ENCODE data around the gene ZKSCAN3. TPM values are rescaled to one million over a fixed set of nuclear protein-coding genes. Genes with fewer than 3 reads are reported as not detected.
A peak's percentile ranks its signal among the peaks of the same experiment; 100 is the strongest.

ZKSCAN3 gene
- total and polyA plus RNA-seq, 10 of the 15 experiments (the other 5 are each of a cell fraction or from before 2014, with no cell fraction given), result 0.86 to 4.3 (median 3.1) TPM

- TF ChIP-seq SMC3 (IDR thresholded peaks at IDR 0.05; ENCODE audit: borderline replicate concordance, low read length), result no peak
- peak; percentile 61; the same call in 1 of the 2 replicates for TF ChIP-seq CREB1 (IDR thresholded peaks at IDR 0.05; ENCODE audit: low read depth)
- no peak for TF ChIP-seq SPI1 (IDR thresholded peaks at IDR 0.05; ENCODE audit: borderline replicate concordance, insufficient read depth, low read depth, low read length)
- no peak for TF ChIP-seq KDM1A (IDR thresholded peaks at IDR 0.05; ENCODE audit: borderline replicate concordance)
- TF ChIP-seq NFIC (IDR thresholded peaks at IDR 0.05; ENCODE audit: low read depth, low read length), result peak; percentile 46; the same call in 1 of the 2 replicates
- TF ChIP-seq IRF3 (IDR thresholded peaks at IDR 0.05), result no peak
- peak; percentile 40; the same call in 1 of the 2 replicates for TF ChIP-seq NKRF (conservative IDR thresholded peaks at IDR 0.05)
- peak; percentile 80 for TF ChIP-seq RELB (IDR thresholded peaks at IDR 0.05; ENCODE audit: low read depth)
- 0 out of 2 replicates have a peak, but pooled peaks have one; percentile 47 for TF ChIP-seq ESRRA (IDR thresholded peaks at IDR 0.05; ENCODE audit: low read length)
- TF ChIP-seq MTA3 (IDR thresholded peaks at IDR 0.05; ENCODE audit: borderline replicate concordance, low read length), result 0 out of 2 replicates have a peak, but pooled peaks have one; percentile 65
- no peak for TF ChIP-seq EZH2 (IDR thresholded peaks at IDR 0.05; ENCODE audit: borderline replicate concordance, control insufficient read depth, low read depth, low read length)
- TF ChIP-seq ATF7 (IDR thresholded peaks at IDR 0.05; ENCODE audit: low read depth), result peak; percentile 33; the same call in 1 of the 2 replicates
- TF ChIP-seq NFYB (IDR thresholded peaks at IDR 0.05; ENCODE audit: insufficient read depth, low read depth, low read length), result no peak
- TF ChIP-seq CBX5 (IDR thresholded peaks at IDR 0.05; ENCODE audit: low read depth), result no peak; the same call in 1 of the 2 replicates
- TF ChIP-seq IKZF1 (conservative IDR thresholded peaks at IDR 0.05), result peak; percentile 46
- TF ChIP-seq MXI1 (IDR thresholded peaks at IDR 0.05; ENCODE audit: low read depth, low read length), result peak; percentile 29; the same call in 1 of the 2 replicates
- no peak for TF ChIP-seq SREBF2 (IDR thresholded peaks at IDR 0.05; ENCODE audit: low read length)
- TF ChIP-seq BRCA1 (IDR thresholded peaks at IDR 0.05; ENCODE audit: low read depth, low read length), result no peak
- TF ChIP-seq POLR2AphosphoS5 (IDR thresholded peaks at IDR 0.05; ENCODE audit: low read length), result peak; percentile 87
- peak; percentile 80 for TF ChIP-seq POLR2A (IDR thresholded peaks at IDR 0.05; ENCODE audit: low read depth, low read length)
- TF ChIP-seq HDAC2 (IDR thresholded peaks at IDR 0.05), result no peak
- TF ChIP-seq MAX (IDR thresholded peaks at IDR 0.05; ENCODE audit: low read depth, low read length), result no peak
- TF ChIP-seq SIX5 (IDR thresholded peaks at IDR 0.05; ENCODE audit: low read depth, low read length, severe bottlenecking), result no peak
- peak in 1 of 2 experiments; percentile 28; a peak in 1 of 3 replicates for TF ChIP-seq EGR1 (IDR thresholded peaks at IDR 0.05; ENCODE audit: borderline replicate concordance in 1 of 2, low read depth in 2 of 2, low read length in 2 of 2)
Observed at GRCh38 chr6:28349892-28350737, at the start of gene ZKSCAN3 (continued).

Measured in GM12878 (cell line).